GM12873 (cell line): Measurements from ENCODE around the gene SETBP1.

Source experiments
- CTCF ChIP-seq: IDR thresholded peaks from 2 replicates; pipeline ENCODE4 v1.5.1; 2012; ENCODE audit warnings: low read depth, mild to moderate bottlenecking, moderate library complexity, low read length, control low read depth; ENCODE audit not compliant: insufficient read depth; ENCODE audit errors: missing control alignments

Gene SETBP1

GRCh38 chr18:44893045-44893706, 212.5 kb downstream of the SETBP1 start:
- TF ChIP-seq CTCF, result no peak

GRCh38 chr18:44893966-44894365, 213.3 kb downstream of the SETBP1 start:
- TF ChIP-seq CTCF, result no peak

GRCh38 chr18:44895176-44895798, 214.6 kb downstream of the SETBP1 start:
- TF ChIP-seq CTCF, result peak; percentile 49

- no peak for TF ChIP-seq CTCF
These were observed 216.2 kb downstream of the SETBP1 start for GRCh38 chr18:44896846-44897245.

GRCh38 chr18:44897411-44897810, 216.7 kb downstream of the SETBP1 start:
- TF ChIP-seq CTCF, result no peak

- no peak for TF ChIP-seq CTCF
These were observed 217.1 kb downstream of the SETBP1 start for GRCh38 chr18:44897816-44898215.

- TF ChIP-seq CTCF, result no peak
These were observed 217.8 kb downstream of the SETBP1 start for GRCh38 chr18:44898498-44898897.
